ENCODE measurements around the gene PUM2. TPM values are rescaled to one million over a fixed set of nuclear protein-coding genes. Genes with fewer than 3 reads are reported as not detected.

PUM2 gene
- total and polyA plus RNA-seq, 2 of the 13 experiments (the other 11 are each of a cell fraction or from before 2014, with no cell fraction given): 69.6 to 69.8 TPM

GRCh38 chr2:20225294-20226151, 125.1 kb downstream of the PUM2 start (continued):
- TF ChIP-seq ZBED4 (CRISPR knock-in tag; IDR thresholded peaks at IDR 0.05; ENCODE audit: borderline replicate concordance): no peak; the same call in 1 of the 2 replicates
- TF ChIP-seq ZBTB33 (CRISPR knock-in tag; IDR thresholded peaks at IDR 0.05): peak; percentile 53; the same call in 1 of the 2 replicates
- peak; percentile 68 for TF ChIP-seq TBX2 (CRISPR knock-in tag; IDR thresholded peaks at IDR 0.05; ENCODE audit: borderline replicate concordance)
- TF ChIP-seq ZNF749 (CRISPR knock-in tag; IDR thresholded peaks at IDR 0.05; ENCODE audit: borderline replicate concordance): no peak
- no peak for TF ChIP-seq KIAA2018 (CRISPR knock-in tag; IDR thresholded peaks at IDR 0.05; ENCODE audit: borderline replicate concordance)
- TF ChIP-seq ATAD3A (CRISPR knock-in tag; IDR thresholded peaks at IDR 0.05): no peak
- TF ChIP-seq ZFY (CRISPR knock-in tag; IDR thresholded peaks at IDR 0.05): peak; percentile 81; the same call in 1 of the 2 replicates
- no peak for TF ChIP-seq PRMT3 (CRISPR knock-in tag; IDR thresholded peaks at IDR 0.05; ENCODE audit: borderline replicate concordance, low read depth)
- no peak for TF ChIP-seq TIGD3 (CRISPR knock-in tag; IDR thresholded peaks at IDR 0.05; ENCODE audit: borderline replicate concordance)
- TF ChIP-seq MIER3 (CRISPR knock-in tag; IDR thresholded peaks at IDR 0.05; ENCODE audit: borderline replicate concordance): no peak
- no peak; the same call in 1 of the 2 replicates for TF ChIP-seq NAIF1 (CRISPR knock-in tag; IDR thresholded peaks at IDR 0.05; ENCODE audit: borderline replicate concordance)
- no peak for TF ChIP-seq CHD2 (IDR thresholded peaks at IDR 0.05; ENCODE audit: low read depth, low read length)
